ENCODE results near the gene IRF2BPL.
A peak's percentile ranks its signal among the peaks of the same experiment; 100 is the strongest.

The IRF2BPL gene

GRCh38 chr14:76993752-76994151 is 34.8 kb downstream of the IRF2BPL start:
- H3K4me3 ChIP-seq (ENCODE audit: control insufficient read depth in 1 of 7, extremely low read depth in 1 of 7, insufficient read depth in 4 of 7, low read depth in 2 of 7, low read length in 6 of 7) = no peak overlapping the region
- H3K27me3 ChIP-seq (replicated peaks in 2 of 5; ENCODE audit: control insufficient read depth in 4 of 5, insufficient read depth in 5 of 5, low read length in 4 of 5) = no peaks in the 10 kb centered on the region
- DNase-seq = no peak
- 100% methylated on average over 2 of the region's 6 CpGs for WGBS (ENCODE audit: insufficient coverage)
- ChIA-PET CTCF (interaction anchor here (1.4 to 1.9 kb wide), 2 partner anchors 11 to 30 kb away, joined by 4 read pairs; no protein-coding TSS in a partner anchor), POLR2A (no interaction called here)
- H3K27ac ChIP-seq (ENCODE audit: insufficient read depth in 1 of 2, low read depth in 1 of 2, low read length in 2 of 2, poor library complexity in 1 of 2, severe bottlenecking in 2 of 2) = no peak overlapping the region
- H3K4me1 ChIP-seq (ENCODE audit: control extremely low read depth in 1 of 4, control insufficient read depth in 4 of 4, insufficient read depth in 4 of 4, low read length in 3 of 4) = peaks cover 3 to 25% (median 15%) of the 10 kb centered on the region in 4 experiments
- H3K9me3 ChIP-seq (ENCODE audit: control extremely low read depth in 1 of 5, control insufficient read depth in 4 of 5, insufficient read depth in 2 of 5, low read depth in 1 of 5, low read length in 4 of 5) = no peaks in the 10 kb centered on the region
- no peaks in the 10 kb centered on the region for H3K36me3 ChIP-seq (ENCODE audit: control insufficient read depth in 4 of 4, insufficient read depth in 4 of 4, low read length in 3 of 4)

GRCh38 chr14:76990084-76990483 is 38.4 kb downstream of the IRF2BPL start:
- Histone ChIP-seq H3K27ac (ENCODE audit: insufficient read depth in 1 of 2, low read depth in 1 of 2, low read length in 2 of 2, poor library complexity in 1 of 2, severe bottlenecking in 2 of 2) (no peak overlapping the region), H3K27me3 (replicated peaks in 2 of 5; ENCODE audit: control insufficient read depth in 4 of 5, insufficient read depth in 5 of 5, low read length in 4 of 5) (no peaks in the 10 kb centered on the region), H3K4me1 (ENCODE audit: control extremely low read depth in 1 of 4, control insufficient read depth in 4 of 4, insufficient read depth in 4 of 4, low read length in 3 of 4) (peaks cover 0 to 29% (median 17%) of the 10 kb centered on the region in 4 experiments), H3K4me3 (ENCODE audit: control insufficient read depth in 1 of 7, extremely low read depth in 1 of 7, insufficient read depth in 4 of 7, low read depth in 2 of 7, low read length in 6 of 7) (no peak overlapping the region), H3K9me3 (ENCODE audit: control extremely low read depth in 1 of 5, control insufficient read depth in 4 of 5, insufficient read depth in 2 of 5, low read depth in 1 of 5, low read length in 4 of 5) (no peaks in the 10 kb centered on the region), H3K36me3 (ENCODE audit: control insufficient read depth in 4 of 4, insufficient read depth in 4 of 4, low read length in 3 of 4) (no peaks in the 10 kb centered on the region)
- CTCF ChIA-PET = no interaction called here
- no peak for DNase-seq
- POLR2A ChIA-PET = no interaction called here

GRCh38 chr14:76987956-76988520 is 40.5 kb downstream of the IRF2BPL start:
- ChIA-PET CTCF (interaction anchor here (0.8 to 2.2 kb wide), 8 partner anchors 9 to 112 kb away, joined by 3 to 9 read pairs (median 4); no protein-coding TSS in a partner anchor), POLR2A (no interaction called here)
- no CpG with 5 or more reads among the region's 4 CpGs for WGBS (ENCODE audit: insufficient coverage)
- Histone ChIP-seq H3K27me3 (replicated peaks in 2 of 5; ENCODE audit: control insufficient read depth in 4 of 5, insufficient read depth in 5 of 5, low read length in 4 of 5) (no peaks in the 10 kb centered on the region), H3K4me1 (ENCODE audit: control extremely low read depth in 1 of 4, control insufficient read depth in 4 of 4, insufficient read depth in 4 of 4, low read length in 3 of 4) (peaks cover 0 to 37% (median 25%) of the 10 kb centered on the region in 4 experiments), H3K36me3 (ENCODE audit: control insufficient read depth in 4 of 4, insufficient read depth in 4 of 4, low read length in 3 of 4) (no peaks in the 10 kb centered on the region), H3K27ac (ENCODE audit: insufficient read depth in 1 of 2, low read depth in 1 of 2, low read length in 2 of 2, poor library complexity in 1 of 2, severe bottlenecking in 2 of 2) (no peak overlapping the region), H3K4me3 (ENCODE audit: control insufficient read depth in 1 of 7, extremely low read depth in 1 of 7, insufficient read depth in 4 of 7, low read depth in 2 of 7, low read length in 6 of 7) (no peak overlapping the region), H3K9me3 (ENCODE audit: control extremely low read depth in 1 of 5, control insufficient read depth in 4 of 5, insufficient read depth in 2 of 5, low read depth in 1 of 5, low read length in 4 of 5) (no peaks in the 10 kb centered on the region)
- no peak for DNase-seq

- POLR2A ChIA-PET = no interaction called here
- H3K27ac ChIP-seq (ENCODE audit: insufficient read depth in 1 of 2, low read depth in 1 of 2, low read length in 2 of 2, poor library complexity in 1 of 2, severe bottlenecking in 2 of 2) = no peak overlapping the region
- no peaks in the 10 kb centered on the region for H3K36me3 ChIP-seq (ENCODE audit: control insufficient read depth in 4 of 4, insufficient read depth in 4 of 4, low read length in 3 of 4)
- peaks cover 0 to 37% (median 25%) of the 10 kb centered on the region in 4 experiments for H3K4me1 ChIP-seq (ENCODE audit: control extremely low read depth in 1 of 4, control insufficient read depth in 4 of 4, insufficient read depth in 4 of 4, low read length in 3 of 4)
- H3K9me3 ChIP-seq (ENCODE audit: control extremely low read depth in 1 of 5, control insufficient read depth in 4 of 5, insufficient read depth in 2 of 5, low read depth in 1 of 5, low read length in 4 of 5) = peaks cover 0 to 7% (median 0%) of the 10 kb centered on the region in 5 experiments
- DNase-seq = no peak
- H3K4me3 ChIP-seq (ENCODE audit: control insufficient read depth in 1 of 7, extremely low read depth in 1 of 7, insufficient read depth in 4 of 7, low read depth in 2 of 7, low read length in 6 of 7) = no peak overlapping the region
- WGBS (ENCODE audit: insufficient coverage) = 100% methylated on average over 4 of the region's 4 CpGs
- CTCF ChIA-PET = interaction anchor here (0.9 to 3.5 kb wide), 12 partner anchors 8 to 110 kb away, joined by 3 to 16 read pairs (median 4); partner anchors contain the start of gene IRF2BPL
- H3K27me3 ChIP-seq (replicated peaks in 2 of 5; ENCODE audit: control insufficient read depth in 4 of 5, insufficient read depth in 5 of 5, low read length in 4 of 5) = no peaks in the 10 kb centered on the region
Observed at GRCh38 chr14:76986231-76986565, 42.3 kb downstream of the IRF2BPL start.

- Histone ChIP-seq H3K4me1 (ENCODE audit: control extremely low read depth in 1 of 4, control insufficient read depth in 4 of 4, insufficient read depth in 4 of 4, low read length in 3 of 4) (peaks cover 0 to 37% (median 25%) of the 10 kb centered on the region in 4 experiments), H3K36me3 (ENCODE audit: control insufficient read depth in 4 of 4, insufficient read depth in 4 of 4, low read length in 3 of 4) (no peaks in the 10 kb centered on the region), H3K9me3 (ENCODE audit: control extremely low read depth in 1 of 5, control insufficient read depth in 4 of 5, insufficient read depth in 2 of 5, low read depth in 1 of 5, low read length in 4 of 5) (peaks cover 0 to 7% (median 0%) of the 10 kb centered on the region in 5 experiments), H3K4me3 (ENCODE audit: control insufficient read depth in 1 of 7, extremely low read depth in 1 of 7, insufficient read depth in 4 of 7, low read depth in 2 of 7, low read length in 6 of 7) (no peak overlapping the region), H3K27me3 (replicated peaks in 2 of 5; ENCODE audit: control insufficient read depth in 4 of 5, insufficient read depth in 5 of 5, low read length in 4 of 5) (no peaks in the 10 kb centered on the region), H3K27ac (ENCODE audit: insufficient read depth in 1 of 2, low read depth in 1 of 2, low read length in 2 of 2, poor library complexity in 1 of 2, severe bottlenecking in 2 of 2) (no peak overlapping the region)
- 93% methylated on average over 3 of the region's 4 CpGs for WGBS (ENCODE audit: insufficient coverage)
- no peak for DNase-seq
- POLR2A ChIA-PET = no interaction called here
- CTCF ChIA-PET = interaction anchor here (0.5 to 3.5 kb wide), 9 partner anchors 16 to 68 kb away, joined by 3 to 16 read pairs (median 4); partner anchors contain the start of gene IRF2BPL
Observed at GRCh38 chr14:76985540-76986230, 42.8 kb downstream of the IRF2BPL start.

- Histone ChIP-seq H3K4me1 (ENCODE audit: control extremely low read depth in 1 of 4, control insufficient read depth in 4 of 4, insufficient read depth in 4 of 4, low read length in 3 of 4) (peaks cover 0 to 37% (median 25%) of the 10 kb centered on the region in 4 experiments), H3K36me3 (ENCODE audit: control insufficient read depth in 4 of 4, insufficient read depth in 4 of 4, low read length in 3 of 4) (no peaks in the 10 kb centered on the region), H3K27me3 (replicated peaks in 2 of 5; ENCODE audit: control insufficient read depth in 4 of 5, insufficient read depth in 5 of 5, low read length in 4 of 5) (no peaks in the 10 kb centered on the region), H3K9me3 (ENCODE audit: control extremely low read depth in 1 of 5, control insufficient read depth in 4 of 5, insufficient read depth in 2 of 5, low read depth in 1 of 5, low read length in 4 of 5) (peaks cover 0 to 7% (median 0%) of the 10 kb centered on the region in 5 experiments), H3K27ac (ENCODE audit: insufficient read depth in 1 of 2, low read depth in 1 of 2, low read length in 2 of 2, poor library complexity in 1 of 2, severe bottlenecking in 2 of 2) (no peak overlapping the region), H3K4me3 (ENCODE audit: control insufficient read depth in 1 of 7, extremely low read depth in 1 of 7, insufficient read depth in 4 of 7, low read depth in 2 of 7, low read length in 6 of 7) (no peak overlapping the region)
- ChIA-PET CTCF (interaction anchor here (0.5 to 3.5 kb wide), 5 partner anchors 17 to 68 kb away, joined by 3 to 16 read pairs (median 7); no protein-coding TSS in a partner anchor), POLR2A (no interaction called here)
- peak in 2 of 3 donors; percentile 29 to 33 for DNase-seq
- WGBS (ENCODE audit: insufficient coverage) = 98% methylated on average over 4 of the region's 6 CpGs
Observed at GRCh38 chr14:76984787-76985375, 43.6 kb downstream of the IRF2BPL start.

GRCh38 chr14:76984297-76984696 is 44.2 kb downstream of the IRF2BPL start:
- ChIA-PET CTCF (interaction anchor here (1.2 to 3.5 kb wide), 5 partner anchors 11 to 69 kb away, joined by 3 to 16 read pairs (median 7); no protein-coding TSS in a partner anchor), POLR2A (no interaction called here)
- Histone ChIP-seq H3K27me3 (replicated peaks in 2 of 5; ENCODE audit: control insufficient read depth in 4 of 5, insufficient read depth in 5 of 5, low read length in 4 of 5) (no peaks in the 10 kb centered on the region), H3K27ac (ENCODE audit: insufficient read depth in 1 of 2, low read depth in 1 of 2, low read length in 2 of 2, poor library complexity in 1 of 2, severe bottlenecking in 2 of 2) (no peak overlapping the region), H3K36me3 (ENCODE audit: control insufficient read depth in 4 of 4, insufficient read depth in 4 of 4, low read length in 3 of 4) (no peaks in the 10 kb centered on the region), H3K4me1 (ENCODE audit: control extremely low read depth in 1 of 4, control insufficient read depth in 4 of 4, insufficient read depth in 4 of 4, low read length in 3 of 4) (peaks cover 0 to 40% (median 25%) of the 10 kb centered on the region in 4 experiments), H3K9me3 (ENCODE audit: control extremely low read depth in 1 of 5, control insufficient read depth in 4 of 5, insufficient read depth in 2 of 5, low read depth in 1 of 5, low read length in 4 of 5) (peaks cover 0 to 7% (median 0%) of the 10 kb centered on the region in 5 experiments), H3K4me3 (ENCODE audit: control insufficient read depth in 1 of 7, extremely low read depth in 1 of 7, insufficient read depth in 4 of 7, low read depth in 2 of 7, low read length in 6 of 7) (no peak overlapping the region)
- 75% methylated on average over 2 of the region's 4 CpGs for WGBS (ENCODE audit: insufficient coverage)
- DNase-seq = no peak
